Endothelial cell of umbilical vein (primary cell): ENCODE results near the gene VWA5B2.

Experiments used
- POLR2AphosphoS5 ChIP-seq: IDR thresholded peaks from 2 replicates; pipeline ENCODE4 v1.6.1; 2012; ENCODE audit warnings: low read depth, mild to moderate bottlenecking, control low read depth, low read length, moderate library complexity; ENCODE audit not compliant: insufficient read depth
- TF ChIP-seq, protein P1 (sequence below), 2 donors: IDR thresholded peaks; 1 replicate in 1 of 2; 2 replicates in 1 of 2; pipeline ENCODE4 v1.5.1; 2011; ENCODE audit warnings: low read length in 2 of 2, mild to moderate bottlenecking in 2 of 2, moderate library complexity in 2 of 2, control low read depth in 1 of 2, inconsistent platforms in 1 of 2, low read depth in 1 of 2; ENCODE audit not compliant: insufficient read depth in 1 of 2; ENCODE audit errors: extremely low read depth in 1 of 2

DNA sequence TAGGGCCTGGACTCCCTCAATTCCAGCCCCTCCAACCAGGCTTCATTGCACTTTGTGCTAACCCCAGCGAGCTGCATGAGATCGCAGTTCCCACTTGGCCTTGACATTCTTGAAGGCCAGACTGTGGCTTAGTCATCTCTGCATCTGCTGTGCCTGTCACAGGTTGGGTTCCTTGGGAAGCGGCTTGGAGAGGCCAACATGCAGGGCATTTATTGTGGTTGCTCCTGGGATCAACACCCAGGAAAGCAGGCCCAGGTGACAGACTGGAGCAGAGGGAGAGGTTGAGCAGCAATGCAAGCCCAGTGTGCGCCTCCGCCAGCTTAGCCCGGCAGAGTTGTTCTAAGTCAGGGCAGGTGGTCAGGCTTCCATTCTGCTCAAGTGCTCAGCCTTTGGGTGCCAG, 32.8 kb upstream of the VWA5B2 start:
- TF ChIP-seq, protein P1, sequence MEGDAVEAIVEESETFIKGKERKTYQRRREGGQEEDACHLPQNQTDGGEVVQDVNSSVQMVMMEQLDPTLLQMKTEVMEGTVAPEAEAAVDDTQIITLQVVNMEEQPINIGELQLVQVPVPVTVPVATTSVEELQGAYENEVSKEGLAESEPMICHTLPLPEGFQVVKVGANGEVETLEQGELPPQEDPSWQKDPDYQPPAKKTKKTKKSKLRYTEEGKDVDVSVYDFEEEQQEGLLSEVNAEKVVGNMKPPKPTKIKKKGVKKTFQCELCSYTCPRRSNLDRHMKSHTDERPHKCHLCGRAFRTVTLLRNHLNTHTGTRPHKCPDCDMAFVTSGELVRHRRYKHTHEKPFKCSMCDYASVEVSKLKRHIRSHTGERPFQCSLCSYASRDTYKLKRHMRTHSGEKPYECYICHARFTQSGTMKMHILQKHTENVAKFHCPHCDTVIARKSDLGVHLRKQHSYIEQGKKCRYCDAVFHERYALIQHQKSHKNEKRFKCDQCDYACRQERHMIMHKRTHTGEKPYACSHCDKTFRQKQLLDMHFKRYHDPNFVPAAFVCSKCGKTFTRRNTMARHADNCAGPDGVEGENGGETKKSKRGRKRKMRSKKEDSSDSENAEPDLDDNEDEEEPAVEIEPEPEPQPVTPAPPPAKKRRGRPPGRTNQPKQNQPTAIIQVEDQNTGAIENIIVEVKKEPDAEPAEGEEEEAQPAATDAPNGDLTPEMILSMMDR (IDR thresholded peaks at IDR 0.05; ENCODE audit: extremely low read depth in 1 of 2, insufficient read depth in 1 of 2, low read depth in 1 of 2, low read length in 2 of 2): no peak
- no peak for TF ChIP-seq POLR2AphosphoS5
